GM12878 (cell line): ENCODE results near the gene POLA2. TPM values are rescaled to one million over a fixed set of nuclear protein-coding genes. Genes with fewer than 3 reads are reported as not detected.

Experiments
- ATAC-seq: fragments of 200-7000 bp; cut with Tn5 transposase; 3 replicates; pipeline ENCODE4 v1.9.1; 2020; ENCODE audit warnings: mild to moderate bottlenecking, moderate library complexity
- BruUV-seq: library from RNA; stranded (reverse); fragments of 400-500 nt; replicated peaks from 2 replicates; lab custom pipeline; 2021; lab: Mats Ljungman, UMichigan
- CTCF ChIA-PET: fragments of 300-600 bp; sonication (Branson Sonifier 250); formaldehyde crosslinking; extraction: SDS; loops from one replicate; lab custom pipeline; 2021; ENCODE audit warnings: inconsistent platforms; lab: Yijun Ruan, JAX
- POLR2A ChIA-PET: fragments of 350-600 bp; formaldehyde crosslinking; extraction: SDS; loops from one replicate; lab custom pipeline; 2021; ENCODE audit warnings: inconsistent platforms; lab: Charles Lee
- RAD21 ChIA-PET: fragments of 300-600 bp; sonication (Branson Sonifier 250); formaldehyde crosslinking; loops from one replicate; lab custom pipeline; 2023; ENCODE audit warnings: antibody characterized with exemption; ENCODE audit not compliant: unreplicated experiment; lab: Charles Lee
- SMC1A ChIA-PET: fragments of 300-600 bp; sonication (Branson Sonifier 250); formaldehyde crosslinking; loops from one replicate; lab custom pipeline; 2023; ENCODE audit not compliant: unreplicated experiment, uncharacterized antibody; lab: Charles Lee
- DNase-seq: peaks from one replicate; pipeline ENCODE4 v3.0.0-alpha.2; 2011; ENCODE audit warnings: low read depth, low spot score
- FAIRE-seq: peaks from 3 replicates; lab custom pipeline; 2011; peaks lifted over from hg19 to GRCh38; lab: Jason Lieb, UNC
- H2AFZ ChIP-seq: 2 replicates; pipeline ENCODE4 v1.6.0; 2011; ENCODE audit warnings: low read depth, low read length, control low read depth; ENCODE audit not compliant: control insufficient read depth
- H3K27ac ChIP-seq: 2 replicates; pipeline ENCODE4 v1.5.1; 2011; ENCODE audit warnings: control low read depth; ENCODE audit not compliant: control insufficient read depth, insufficient read depth
- H3K27me3 ChIP-seq, 2 experiments: replicated peaks in 1 of 2; 2 replicates each; pipeline versions ENCODE4 v1.6.0 to v1.6.1; 2011; ENCODE audit warnings: low read length in 1 of 2; ENCODE audit not compliant: control insufficient read depth in 2 of 2, insufficient read depth in 2 of 2
- H3K36me3 ChIP-seq, 2 experiments: 2 replicates each; pipeline ENCODE4 v1.5.1; 2011; ENCODE audit warnings: low read length in 1 of 2; ENCODE audit not compliant: control insufficient read depth in 2 of 2, insufficient read depth in 2 of 2
- H3K4me1 ChIP-seq: 2 replicates; pipeline ENCODE4 v1.6.1; 2011; ENCODE audit warnings: mild to moderate bottlenecking, low read length, moderate library complexity, mixed read lengths; ENCODE audit not compliant: control insufficient read depth, insufficient read depth
- H3K4me2 ChIP-seq: 2 replicates; pipeline ENCODE4 v1.6.0; 2011; ENCODE audit warnings: control low read depth; ENCODE audit not compliant: control insufficient read depth, insufficient read depth
- H3K4me3 ChIP-seq: fragments of 200-600 bp; sonication (generic); 2 replicates; pipeline ENCODE4 v1.5.1; 2016
- H3K79me2 ChIP-seq: 2 replicates; pipeline ENCODE4 v1.6.0; 2011; ENCODE audit warnings: low read length; ENCODE audit not compliant: control insufficient read depth, insufficient read depth
- H3K9ac ChIP-seq: 2 replicates; pipeline ENCODE4 v1.8.0; 2011; ENCODE audit warnings: low read length, control low read depth, mixed read lengths; ENCODE audit not compliant: control insufficient read depth, insufficient read depth
- H3K9me3 ChIP-seq: replicated peaks from 3 replicates; pipeline ENCODE4 v1.5.1; 2011; ENCODE audit warnings: mild to moderate bottlenecking, low read length; ENCODE audit not compliant: control insufficient read depth, insufficient read depth
- H4K20me1 ChIP-seq: 2 replicates; pipeline ENCODE4 v1.6.0; 2011; ENCODE audit not compliant: control insufficient read depth, insufficient read depth
- BCL11A ChIP-seq: IDR thresholded peaks from 2 replicates; pipeline ENCODE4 v1.6.1; 2011; ENCODE audit warnings: low read depth, low read length
- E2F8 ChIP-seq: fragments of 450-650 bp; IDR thresholded peaks from 2 replicates; pipeline ENCODE4 v1.6.1; 2018; ENCODE audit warnings: mild to moderate bottlenecking, low read depth, moderate library complexity; ENCODE audit not compliant: partially characterized antibody
- ELK1 ChIP-seq: IDR thresholded peaks from 2 replicates; pipeline ENCODE4 v1.6.1; 2012; ENCODE audit warnings: low read depth, low read length, improper control_type of control experiment
- GABPA ChIP-seq: IDR thresholded peaks from 2 replicates; pipeline ENCODE4 v1.6.1; 2014; ENCODE audit warnings: antibody characterized with exemption, low read depth, mild to moderate bottlenecking, inconsistent platforms
- IRF3 ChIP-seq: fragments of 450-650 bp; IDR thresholded peaks from 2 replicates; pipeline ENCODE4 v1.6.1; 2014; ENCODE audit warnings: mild to moderate bottlenecking
- KAT2A ChIP-seq: conservative IDR thresholded peaks from 2 replicates; pipeline ENCODE4 v1.6.1; 2011; ENCODE audit warnings: low read depth, low read length; ENCODE audit not compliant: control insufficient read depth
- PML ChIP-seq: IDR thresholded peaks from 2 replicates; pipeline ENCODE4 v1.6.1; 2012; ENCODE audit warnings: low read length, inconsistent platforms
- SMAD1 ChIP-seq: fragments of 450-650 bp; IDR thresholded peaks from 2 replicates; pipeline ENCODE4 v1.6.1; 2018; ENCODE audit warnings: mild to moderate bottlenecking, low read depth; ENCODE audit not compliant: partially characterized antibody
- TCF7 ChIP-seq: IDR thresholded peaks from 2 replicates; pipeline ENCODE4 v1.6.1; 2014; ENCODE audit warnings: antibody characterized with exemption, borderline replicate concordance
- WRNIP1 ChIP-seq: IDR thresholded peaks from 2 replicates; pipeline ENCODE4 v1.6.1; 2011; ENCODE audit warnings: low read depth, low read length, improper control_type of control experiment, borderline replicate concordance
- ZNF274 ChIP-seq: IDR thresholded peaks from one replicate; pipeline ENCODE4 v1.8.0; 2011; ENCODE audit not compliant: insufficient read length, insufficient read depth
- WGBS: methylation state at CpG from one replicate; pipeline ENCODE4 v1.1.6; 2016; ENCODE audit warnings: low lambda C conversion rate; ENCODE audit not compliant: insufficient replicate concordance, insufficient coverage; ENCODE audit errors: missing lambda C conversion rate; 5-methylcytosine and 5-hydroxymethylcytosine counted together
- in situ Hi-C: fragments of 300-500 bp; cut with MboI; formaldehyde crosslinking; loops from 9 replicates; pipeline ENCODE4 v1.14.3; 2018; ENCODE audit warnings: mixed read lengths
- intact Hi-C: fragments of 100-400 bp; cut with micrococcal nuclease; formaldehyde crosslinking; loops from one replicate; pipeline ENCODE4 v1.14.2; 2022; ENCODE audit not compliant: unreplicated experiment
- polyA plus RNA-seq, 11 experiments: library from polyadenylated mRNA; depleted of rRNA in 4 of 11; unstranded in 6 of 11; stranded (reverse) in 5 of 11; fragments of >200 nt; fragmentation: Nextera tagmentation in 4 of 11; fragmentation: Illumina TruSeq in 1 of 11; extraction: Ambion mirVana in 4 of 11; extraction: Trizol in 1 of 11; gene quantifications; 1 replicate in 1 of 11; 2 replicates in 10 of 11; pipeline versions ENCODE4 v1.2.1 to v1.2.3, GENCODE V29; 2011 to 2016; ENCODE audit warnings: inconsistent platforms in 2 of 11, missing spikeins in 2 of 11, low read depth in 1 of 11
- total RNA-seq, 4 experiments: library from RNA; depleted of rRNA in 3 of 4; stranded (reverse); fragments of >200 nt in 3 of 4; fragmentation: Illumina TruSeq in 1 of 4; extraction: Trizol in 1 of 4; gene quantifications; 2 replicates each; pipeline versions ENCODE4 v1.2.1 to v1.2.3, GENCODE V29; 2013 to 2021
- TF ChIP-seq, protein P1 (sequence below): IDR thresholded peaks from 2 replicates; pipeline ENCODE4 v1.6.1; 2012; ENCODE audit warnings: mild to moderate bottlenecking, low read depth, low read length

POLA2 gene
- total and polyA plus RNA-seq, 10 of the 15 experiments (the other 5 are each of a cell fraction or from before 2014, with no cell fraction given) = 4.2 to 121 (median 56.2) TPM

GRCh38 chr11:65258988-65259387, 2.8 kb upstream of the POLA2 start:
- Histone ChIP-seq H3K36me3 (no peaks in the 10 kb centered on the region), H3K27me3 (no peaks in the 10 kb centered on the region), H2AFZ (no peak overlapping the region), H3K4me2 (no peak overlapping the region), H4K20me1 (no peaks in the 10 kb centered on the region), H3K79me2 (peaks cover 22% of the 10 kb centered on the region), H3K9me3 (no peaks in the 10 kb centered on the region), H3K27ac (no peak overlapping the region), H3K9ac (no peak overlapping the region), H3K4me3 (no peak overlapping the region), H3K4me1 (peaks cover 3% of the 10 kb centered on the region)
- intact Hi-C loops = loop anchor here (10.0 kb wide), 4 partner anchors 54 to 414 kb away; partner anchors contain the start of genes ARL2, CDC42BPG and SYVN1
- ATAC-seq (no peak), DNase-seq (no peak), FAIRE-seq (no peak)
- no TSS peak for BruUV-seq
- RAD21 ChIA-PET = no interaction called here
- CTCF ChIA-PET = interaction anchor here (0.8 to 1.6 kb wide), 3 partner anchors 17 to 56 kb away, joined by 3 to 4 read pairs (median 3); partner anchors contain the start of gene CDC42EP2
- in situ Hi-C loops = no loop called here
- POLR2A ChIA-PET = no interaction called here
- SMC1A ChIA-PET = interaction anchor here (1.7 kb wide), 1 partner anchor 16 kb away, joined by 3 read pairs; no protein-coding TSS in a partner anchor
- WGBS = 56% methylated on average over 5 of the region's 5 CpGs
- TF ChIP-seq ZNF274 = no peak
- no peak for TF ChIP-seq GABPA
- TF ChIP-seq, protein P1, sequence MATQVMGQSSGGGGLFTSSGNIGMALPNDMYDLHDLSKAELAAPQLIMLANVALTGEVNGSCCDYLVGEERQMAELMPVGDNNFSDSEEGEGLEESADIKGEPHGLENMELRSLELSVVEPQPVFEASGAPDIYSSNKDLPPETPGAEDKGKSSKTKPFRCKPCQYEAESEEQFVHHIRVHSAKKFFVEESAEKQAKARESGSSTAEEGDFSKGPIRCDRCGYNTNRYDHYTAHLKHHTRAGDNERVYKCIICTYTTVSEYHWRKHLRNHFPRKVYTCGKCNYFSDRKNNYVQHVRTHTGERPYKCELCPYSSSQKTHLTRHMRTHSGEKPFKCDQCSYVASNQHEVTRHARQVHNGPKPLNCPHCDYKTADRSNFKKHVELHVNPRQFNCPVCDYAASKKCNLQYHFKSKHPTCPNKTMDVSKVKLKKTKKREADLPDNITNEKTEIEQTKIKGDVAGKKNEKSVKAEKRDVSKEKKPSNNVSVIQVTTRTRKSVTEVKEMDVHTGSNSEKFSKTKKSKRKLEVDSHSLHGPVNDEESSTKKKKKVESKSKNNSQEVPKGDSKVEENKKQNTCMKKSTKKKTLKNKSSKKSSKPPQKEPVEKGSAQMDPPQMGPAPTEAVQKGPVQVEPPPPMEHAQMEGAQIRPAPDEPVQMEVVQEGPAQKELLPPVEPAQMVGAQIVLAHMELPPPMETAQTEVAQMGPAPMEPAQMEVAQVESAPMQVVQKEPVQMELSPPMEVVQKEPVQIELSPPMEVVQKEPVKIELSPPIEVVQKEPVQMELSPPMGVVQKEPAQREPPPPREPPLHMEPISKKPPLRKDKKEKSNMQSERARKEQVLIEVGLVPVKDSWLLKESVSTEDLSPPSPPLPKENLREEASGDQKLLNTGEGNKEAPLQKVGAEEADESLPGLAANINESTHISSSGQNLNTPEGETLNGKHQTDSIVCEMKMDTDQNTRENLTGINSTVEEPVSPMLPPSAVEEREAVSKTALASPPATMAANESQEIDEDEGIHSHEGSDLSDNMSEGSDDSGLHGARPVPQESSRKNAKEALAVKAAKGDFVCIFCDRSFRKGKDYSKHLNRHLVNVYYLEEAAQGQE = no peak
- no peak for TF ChIP-seq TCF7
- TF ChIP-seq SMAD1 = no peak
- TF ChIP-seq WRNIP1 = no peak
- no peak for TF ChIP-seq PML
- TF ChIP-seq ELK1 = no peak
- TF ChIP-seq E2F8 = no peak
- TF ChIP-seq BCL11A = no peak
- no peak for TF ChIP-seq IRF3
- no peak for TF ChIP-seq KAT2A
